Keratinocyte (primary cell): ENCODE measurements around the gene TIMM29.

Experiments used
- EZH2 ChIP-seq: IDR thresholded peaks from one replicate; pipeline ENCODE4 v1.6.1; 2012; ENCODE audit warnings: inconsistent platforms, mild to moderate bottlenecking, low read length, moderate library complexity
- TF ChIP-seq, protein P1 (sequence below), 3 experiments: IDR thresholded peaks in 1 of 3; conservative IDR thresholded peaks in 1 of 3; optimal IDR thresholded peaks in 1 of 3; 2 replicates in 2 of 3; 3 replicates in 1 of 3; pipeline versions ENCODE3 to v1.5.1; 2011; ENCODE audit warnings: low read length in 3 of 3, mild to moderate bottlenecking in 3 of 3, moderate library complexity in 2 of 3, control low read depth in 1 of 3, inconsistent platforms in 1 of 3; ENCODE audit not compliant: insufficient read depth in 2 of 3; ENCODE audit errors: extremely low read depth in 1 of 3

DNA sequence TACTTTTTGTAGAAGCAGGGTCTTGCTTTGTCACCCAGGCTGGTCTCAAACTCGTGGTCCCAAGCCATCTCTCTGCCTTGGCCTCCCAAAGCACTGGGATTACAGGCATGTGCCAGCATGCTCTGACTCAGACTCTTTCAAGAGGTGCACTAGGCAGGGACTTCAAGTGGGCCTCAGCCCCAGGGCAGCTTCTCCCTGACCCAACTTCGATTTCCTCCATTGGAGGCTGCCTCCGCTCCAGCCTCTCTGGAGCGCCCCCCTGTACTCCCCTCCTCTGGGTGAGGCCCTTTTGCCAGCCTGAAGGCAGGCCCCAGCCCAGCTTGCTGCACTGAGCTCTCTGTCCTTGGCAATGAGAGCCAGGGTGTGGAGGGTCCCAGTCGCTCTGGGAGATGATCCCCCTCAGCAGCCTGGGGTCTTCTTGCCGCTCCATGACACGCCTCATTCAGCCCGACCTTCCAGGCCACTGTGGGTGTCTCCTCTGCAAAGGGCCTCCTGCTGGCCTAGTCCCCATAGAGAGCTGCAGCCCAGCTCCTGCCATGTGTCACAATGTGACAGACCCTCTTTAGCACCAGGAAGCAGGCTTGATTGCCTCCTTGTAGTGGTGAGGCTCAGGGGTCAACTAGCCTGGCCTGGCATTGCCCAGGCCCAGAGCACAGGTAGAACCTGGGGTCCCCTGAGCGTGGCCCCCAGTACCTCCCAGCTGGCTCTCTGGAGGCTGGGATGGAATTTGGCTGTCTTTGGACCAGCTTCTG, 40.8 kb upstream of the TIMM29 start:
- TF ChIP-seq, protein P1, sequence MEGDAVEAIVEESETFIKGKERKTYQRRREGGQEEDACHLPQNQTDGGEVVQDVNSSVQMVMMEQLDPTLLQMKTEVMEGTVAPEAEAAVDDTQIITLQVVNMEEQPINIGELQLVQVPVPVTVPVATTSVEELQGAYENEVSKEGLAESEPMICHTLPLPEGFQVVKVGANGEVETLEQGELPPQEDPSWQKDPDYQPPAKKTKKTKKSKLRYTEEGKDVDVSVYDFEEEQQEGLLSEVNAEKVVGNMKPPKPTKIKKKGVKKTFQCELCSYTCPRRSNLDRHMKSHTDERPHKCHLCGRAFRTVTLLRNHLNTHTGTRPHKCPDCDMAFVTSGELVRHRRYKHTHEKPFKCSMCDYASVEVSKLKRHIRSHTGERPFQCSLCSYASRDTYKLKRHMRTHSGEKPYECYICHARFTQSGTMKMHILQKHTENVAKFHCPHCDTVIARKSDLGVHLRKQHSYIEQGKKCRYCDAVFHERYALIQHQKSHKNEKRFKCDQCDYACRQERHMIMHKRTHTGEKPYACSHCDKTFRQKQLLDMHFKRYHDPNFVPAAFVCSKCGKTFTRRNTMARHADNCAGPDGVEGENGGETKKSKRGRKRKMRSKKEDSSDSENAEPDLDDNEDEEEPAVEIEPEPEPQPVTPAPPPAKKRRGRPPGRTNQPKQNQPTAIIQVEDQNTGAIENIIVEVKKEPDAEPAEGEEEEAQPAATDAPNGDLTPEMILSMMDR (optimal IDR thresholded peaks at IDR 0.05 in 1 of 3, IDR thresholded peaks at IDR 0.05 in 1 of 3, conservative IDR thresholded peaks at IDR 0.05 in 1 of 3; ENCODE audit: extremely low read depth in 1 of 3, insufficient read depth in 2 of 3, low read length in 3 of 3): no peak
- no peak for TF ChIP-seq EZH2
